Osteocyte (in vitro differentiated cells): ENCODE data around the gene GMDS. TPM values are rescaled to one million over a fixed set of nuclear protein-coding genes. Genes with fewer than 3 reads are reported as not detected.

Source experiments
- DNase-seq: peaks from one replicate; pipeline ENCODE4 v3.0.0; 2021; ENCODE audit warnings: mixed read lengths; ENCODE audit not compliant: unreplicated experiment; ENCODE audit errors: extremely low spot score
- H3K27ac Mint-ChIP-seq: one replicate; pipeline ENCODE4 v1.8.0; 2021; ENCODE audit warnings: mild to moderate bottlenecking, mixed read lengths; ENCODE audit not compliant: unreplicated experiment
- H3K27me3 Mint-ChIP-seq: one replicate; pipeline ENCODE4 v1.8.0; 2021; ENCODE audit warnings: mixed read lengths; ENCODE audit not compliant: unreplicated experiment
- H3K36me3 Mint-ChIP-seq: one replicate; pipeline ENCODE4 v1.8.0; 2021; ENCODE audit warnings: mixed read lengths; ENCODE audit not compliant: unreplicated experiment
- H3K4me1 Mint-ChIP-seq: one replicate; pipeline ENCODE4 v1.8.0; 2021; ENCODE audit warnings: mixed read lengths; ENCODE audit not compliant: unreplicated experiment
- H3K4me3 Mint-ChIP-seq: one replicate; pipeline ENCODE4 v1.8.0; 2021; ENCODE audit warnings: mild to moderate bottlenecking, moderate library complexity, mixed read lengths; ENCODE audit not compliant: unreplicated experiment
- H3K9me3 Mint-ChIP-seq: one replicate; pipeline ENCODE4 v1.8.0; 2021; ENCODE audit warnings: mixed read lengths; ENCODE audit not compliant: unreplicated experiment
- CTCF ChIP-seq: fragments of 200-600 bp; sonication (generic); IDR thresholded peaks from 2 replicates; pipeline ENCODE4 v1.5.0; 2021; ENCODE audit warnings: antibody characterized with exemption, mild to moderate bottlenecking, moderate library complexity
- total RNA-seq: library from RNA; stranded (reverse); gene quantifications from 2 replicates; pipeline ENCODE4 v1.2.1, GENCODE V29; 2021

The GMDS gene
- total RNA-seq, 1 donor from 2014 or later, result 30.7 TPM

- no peaks in the 10 kb centered on the region for H3K9me3 Mint-ChIP-seq
- H3K27me3 Mint-ChIP-seq, result no peaks in the 10 kb centered on the region
- H3K4me3 Mint-ChIP-seq, result no peak overlapping the region
- no peak for TF ChIP-seq CTCF
- no peak overlapping the region for H3K27ac Mint-ChIP-seq
- peaks cover 53% of the 10 kb centered on the region for H3K4me1 Mint-ChIP-seq
- DNase-seq, result no peak
- H3K36me3 Mint-ChIP-seq, result no peaks in the 10 kb centered on the region
Observed at GRCh38 chr6:1798965-1799325, 446.5 kb downstream of the GMDS start.

- Mint-ChIP-seq H3K27ac (peak overlapping the region; percentile 82), H3K9me3 (no peaks in the 10 kb centered on the region), H3K27me3 (no peaks in the 10 kb centered on the region), H3K4me1 (peaks cover 49% of the 10 kb centered on the region), H3K36me3 (no peaks in the 10 kb centered on the region), H3K4me3 (no peak overlapping the region)
- TF ChIP-seq CTCF, result no peak
- DNase-seq, result no peak
Observed at GRCh38 chr6:1798303-1798964, 447.0 kb downstream of the GMDS start.

GRCh38 chr6:1797801-1798200 is 447.6 kb downstream of the GMDS start:
- DNase-seq, result no peak

GRCh38 chr6:1796706-1797529 is 448.5 kb downstream of the GMDS start:
- H3K4me1 Mint-ChIP-seq, result peaks cover 35% of the 10 kb centered on the region
- H3K9me3 Mint-ChIP-seq, result no peaks in the 10 kb centered on the region
- no peak overlapping the region for H3K4me3 Mint-ChIP-seq
- TF ChIP-seq CTCF, result no peak
- no peaks in the 10 kb centered on the region for H3K27me3 Mint-ChIP-seq
- H3K36me3 Mint-ChIP-seq, result no peaks in the 10 kb centered on the region
- peak overlapping the region; percentile 82 for H3K27ac Mint-ChIP-seq
- DNase-seq, result no peak

More at GRCh38 chr6:1797801-1798200, 447.6 kb downstream of the GMDS start:
- no peak overlapping the region for H3K4me3 Mint-ChIP-seq
- no peaks in the 10 kb centered on the region for H3K36me3 Mint-ChIP-seq
- peaks cover 44% of the 10 kb centered on the region for H3K4me1 Mint-ChIP-seq
- TF ChIP-seq CTCF, result no peak
- no peaks in the 10 kb centered on the region for H3K9me3 Mint-ChIP-seq
- no peaks in the 10 kb centered on the region for H3K27me3 Mint-ChIP-seq
- H3K27ac Mint-ChIP-seq, result peak overlapping the region; percentile 82

GRCh38 chr6:1795910-1796309 is 449.5 kb downstream of the GMDS start:
- peaks cover 28% of the 10 kb centered on the region for H3K4me1 Mint-ChIP-seq
- no peak overlapping the region for H3K27ac Mint-ChIP-seq

More at GRCh38 chr6:1795910-1796309, 449.5 kb downstream of the GMDS start:
- H3K36me3 Mint-ChIP-seq, result no peaks in the 10 kb centered on the region
- no peak for TF ChIP-seq CTCF
- no peak for DNase-seq
- H3K27me3 Mint-ChIP-seq, result no peaks in the 10 kb centered on the region
- no peak overlapping the region for H3K4me3 Mint-ChIP-seq
- H3K9me3 Mint-ChIP-seq, result no peaks in the 10 kb centered on the region
